ENCODE measurements around the gene SIX4.

The SIX4 gene

DNA sequence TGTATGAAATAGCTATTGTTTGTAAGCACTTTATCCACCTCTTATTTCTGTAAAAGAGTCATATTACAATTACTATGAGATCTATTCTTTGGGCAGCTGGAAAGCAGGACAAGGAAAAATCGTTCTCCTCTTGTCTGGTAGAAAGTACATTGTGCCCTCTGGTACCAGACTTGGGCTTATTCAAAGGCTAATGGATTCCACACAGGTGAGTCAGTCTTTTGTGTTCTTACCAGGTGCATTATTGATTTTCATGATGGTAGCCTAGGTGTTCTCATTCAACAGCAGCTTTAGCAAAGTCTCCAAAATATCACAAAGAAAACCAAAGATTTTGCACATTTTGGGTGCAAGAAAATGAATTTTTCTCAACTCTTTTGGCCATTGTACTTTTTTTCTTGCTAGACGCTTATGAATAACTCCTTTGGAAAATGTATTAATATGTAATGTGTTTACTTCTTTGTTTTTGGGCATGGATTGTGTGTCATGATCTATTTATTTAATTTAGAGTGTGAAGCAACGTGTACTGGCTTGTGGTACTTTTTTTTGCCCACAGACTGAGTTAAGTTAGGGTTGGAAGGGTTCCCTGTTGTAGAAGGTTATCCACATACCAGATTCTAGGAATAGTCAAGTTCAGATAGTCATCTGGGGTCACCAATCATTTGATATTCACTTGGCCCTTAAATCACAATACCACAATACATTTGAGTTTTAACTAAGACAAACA is 36.7 kb upstream of the SIX4 start:
- ATAC-seq: no peak
- TF ChIP-seq ISL1 (CRISPR knock-in tag; IDR thresholded peaks at IDR 0.05) (no peak), GLIS3 (CRISPR knock-in tag; IDR thresholded peaks at IDR 0.05) (no peak), CSDC2 (CRISPR knock-in tag; IDR thresholded peaks at IDR 0.05) (no peak), PPARA (CRISPR knock-in tag; IDR thresholded peaks at IDR 0.05; ENCODE audit: borderline replicate concordance) (no peak), ZNF8 (CRISPR knock-in tag; IDR thresholded peaks at IDR 0.05) (no peak), ESRRG (CRISPR knock-in tag; IDR thresholded peaks at IDR 0.05) (no peak), ZNF70 (CRISPR knock-in tag; IDR thresholded peaks at IDR 0.05) (no peak), CREB5 (CRISPR knock-in tag; IDR thresholded peaks at IDR 0.05; ENCODE audit: low read depth) (no peak), ZFP3 (CRISPR knock-in tag; IDR thresholded peaks at IDR 0.05) (no peak)
- TF ChIP-seq, protein P1, sequence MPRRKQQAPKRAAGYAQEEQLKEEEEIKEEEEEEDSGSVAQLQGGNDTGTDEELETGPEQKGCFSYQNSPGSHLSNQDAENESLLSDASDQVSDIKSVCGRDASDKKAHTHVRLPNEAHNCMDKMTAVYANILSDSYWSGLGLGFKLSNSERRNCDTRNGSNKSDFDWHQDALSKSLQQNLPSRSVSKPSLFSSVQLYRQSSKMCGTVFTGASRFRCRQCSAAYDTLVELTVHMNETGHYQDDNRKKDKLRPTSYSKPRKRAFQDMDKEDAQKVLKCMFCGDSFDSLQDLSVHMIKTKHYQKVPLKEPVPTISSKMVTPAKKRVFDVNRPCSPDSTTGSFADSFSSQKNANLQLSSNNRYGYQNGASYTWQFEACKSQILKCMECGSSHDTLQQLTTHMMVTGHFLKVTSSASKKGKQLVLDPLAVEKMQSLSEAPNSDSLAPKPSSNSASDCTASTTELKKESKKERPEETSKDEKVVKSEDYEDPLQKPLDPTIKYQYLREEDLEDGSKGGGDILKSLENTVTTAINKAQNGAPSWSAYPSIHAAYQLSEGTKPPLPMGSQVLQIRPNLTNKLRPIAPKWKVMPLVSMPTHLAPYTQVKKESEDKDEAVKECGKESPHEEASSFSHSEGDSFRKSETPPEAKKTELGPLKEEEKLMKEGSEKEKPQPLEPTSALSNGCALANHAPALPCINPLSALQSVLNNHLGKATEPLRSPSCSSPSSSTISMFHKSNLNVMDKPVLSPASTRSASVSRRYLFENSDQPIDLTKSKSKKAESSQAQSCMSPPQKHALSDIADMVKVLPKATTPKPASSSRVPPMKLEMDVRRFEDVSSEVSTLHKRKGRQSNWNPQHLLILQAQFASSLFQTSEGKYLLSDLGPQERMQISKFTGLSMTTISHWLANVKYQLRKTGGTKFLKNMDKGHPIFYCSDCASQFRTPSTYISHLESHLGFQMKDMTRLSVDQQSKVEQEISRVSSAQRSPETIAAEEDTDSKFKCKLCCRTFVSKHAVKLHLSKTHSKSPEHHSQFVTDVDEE (CRISPR knock-in tag; IDR thresholded peaks at IDR 0.05): no peak

- no peak for ATAC-seq
- TF ChIP-seq RARB (CRISPR knock-in tag; IDR thresholded peaks at IDR 0.05): no peak
- TF ChIP-seq, protein P1 (CRISPR knock-in tag; IDR thresholded peaks at IDR 0.05): no peak
- no peak for TF ChIP-seq ZFP3 (CRISPR knock-in tag; IDR thresholded peaks at IDR 0.05)
- TF ChIP-seq ISL1 (CRISPR knock-in tag; IDR thresholded peaks at IDR 0.05): no peak
- no peak for TF ChIP-seq PPARA (CRISPR knock-in tag; IDR thresholded peaks at IDR 0.05; ENCODE audit: borderline replicate concordance)
- no peak for TF ChIP-seq ESRRG (CRISPR knock-in tag; IDR thresholded peaks at IDR 0.05)
- no peak for TF ChIP-seq POU6F1 (CRISPR knock-in tag; IDR thresholded peaks at IDR 0.05; ENCODE audit: borderline replicate concordance, low read depth)
Observed at GRCh38 chr14:60760209-60760608, 36.1 kb upstream of the SIX4 start.

GRCh38 chr14:60758885-60759284 is 34.7 kb upstream of the SIX4 start:
- peak; percentile 52; the same call in 2 of the 3 replicates for ATAC-seq
- TF ChIP-seq ARNTL (CRISPR knock-in tag; IDR thresholded peaks at IDR 0.05; ENCODE audit: borderline replicate concordance, low read depth) (no peak), TOX (CRISPR knock-in tag; IDR thresholded peaks at IDR 0.05; ENCODE audit: borderline replicate concordance) (no peak), CREB5 (CRISPR knock-in tag; IDR thresholded peaks at IDR 0.05; ENCODE audit: low read depth) (no peak)

DNA sequence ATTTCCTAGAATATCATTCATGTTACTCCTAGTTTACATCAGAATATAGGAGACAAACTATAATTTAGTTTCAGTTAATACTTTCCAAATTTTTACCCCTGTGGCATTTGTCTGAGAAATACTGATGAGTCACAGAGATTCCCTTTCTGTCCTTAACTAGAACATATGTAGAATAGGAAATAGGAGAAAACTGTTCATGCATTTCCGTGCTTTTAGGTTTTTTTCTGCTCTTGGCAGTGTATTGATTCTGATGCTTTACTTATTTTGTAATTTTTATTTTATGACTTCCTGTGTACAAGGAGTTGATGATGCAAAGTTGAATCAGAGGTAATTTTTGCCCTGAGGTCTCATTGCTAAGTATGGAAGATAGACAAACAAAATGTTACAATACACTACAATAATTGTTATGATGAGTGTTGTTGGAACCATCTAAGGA is 33.4 kb upstream of the SIX4 start:
- peak; percentile 74 for ATAC-seq
- TF ChIP-seq ZNF565 (CRISPR knock-in tag; conservative IDR thresholded peaks at IDR 0.05; ENCODE audit: low read depth): no peak
- TF ChIP-seq POU6F1 (CRISPR knock-in tag; IDR thresholded peaks at IDR 0.05; ENCODE audit: borderline replicate concordance, low read depth): no peak
- no peak for TF ChIP-seq OSR1 (CRISPR knock-in tag; IDR thresholded peaks at IDR 0.05)
- TF ChIP-seq GLIS3 (CRISPR knock-in tag; IDR thresholded peaks at IDR 0.05): no peak
- no peak for TF ChIP-seq CSDC2 (CRISPR knock-in tag; IDR thresholded peaks at IDR 0.05)
- no peak for TF ChIP-seq TOX (CRISPR knock-in tag; IDR thresholded peaks at IDR 0.05; ENCODE audit: borderline replicate concordance)
- TF ChIP-seq ESRRG (CRISPR knock-in tag; IDR thresholded peaks at IDR 0.05): no peak
- TF ChIP-seq ZC3H10 (CRISPR knock-in tag; IDR thresholded peaks at IDR 0.05): no peak
- TF ChIP-seq ZFP30 (CRISPR knock-in tag; IDR thresholded peaks at IDR 0.05): no peak
- TF ChIP-seq BACH2 (CRISPR knock-in tag; IDR thresholded peaks at IDR 0.05; ENCODE audit: borderline replicate concordance): no peak
- no peak for TF ChIP-seq ZNF8 (CRISPR knock-in tag; IDR thresholded peaks at IDR 0.05)
- TF ChIP-seq CREB5 (CRISPR knock-in tag; IDR thresholded peaks at IDR 0.05; ENCODE audit: low read depth): no peak
